Smooth muscle cell (in vitro differentiated cells): ENCODE measurements around the gene OR5J2. TPM values are rescaled to one million over a fixed set of nuclear protein-coding genes. Genes with fewer than 3 reads are reported as not detected.

Experiments
- DNase-seq: peaks from one replicate; lab custom pipeline; 2025; ENCODE audit not compliant: unreplicated experiment; lab: John Stamatoyannopoulos, UW
- H2AFZ ChIP-seq: fragments of 200-600 bp; sonication (generic); 2 replicates; pipeline ENCODE4 v1.6.0; 2016; ENCODE audit warnings: antibody characterized with exemption, low read depth, mild to moderate bottlenecking
- H3F3A ChIP-seq: fragments of 200-600 bp; sonication (generic); 2 replicates; pipeline ENCODE4 v1.6.0; 2017; ENCODE audit warnings: antibody characterized with exemption, low read depth
- H3K27ac ChIP-seq: fragments of 200-600 bp; sonication (generic); 2 replicates; pipeline ENCODE4 v1.5.1; 2016; ENCODE audit warnings: low read depth, mild to moderate bottlenecking
- H3K27me3 ChIP-seq: fragments of 200-600 bp; sonication (generic); 2 replicates; pipeline ENCODE4 v1.6.1; 2016; ENCODE audit warnings: low read depth, mild to moderate bottlenecking
- H3K36me3 ChIP-seq: fragments of 200-600 bp; sonication (generic); 2 replicates; pipeline ENCODE4 v1.5.1; 2016; ENCODE audit warnings: low read depth
- H3K4me1 ChIP-seq: fragments of 200-600 bp; sonication (generic); 2 replicates; pipeline ENCODE4 v1.5.1; 2016; ENCODE audit warnings: low read depth
- H3K4me2 ChIP-seq: fragments of 200-600 bp; sonication (generic); 2 replicates; pipeline ENCODE4 v1.6.0; 2016; ENCODE audit warnings: mild to moderate bottlenecking
- H3K4me3 ChIP-seq: fragments of 200-600 bp; sonication (generic); 2 replicates; pipeline ENCODE4 v1.5.1; 2016; ENCODE audit warnings: mild to moderate bottlenecking
- H3K79me2 ChIP-seq: fragments of 200-600 bp; sonication (generic); 2 replicates; pipeline ENCODE4 v1.6.0; 2016; ENCODE audit warnings: low read depth, mild to moderate bottlenecking
- H3K9ac ChIP-seq: fragments of 200-600 bp; sonication (generic); 2 replicates; pipeline ENCODE4 v1.6.0; 2016; ENCODE audit warnings: low read depth
- H3K9me3 ChIP-seq: fragments of 200-600 bp; sonication (generic); replicated peaks from 2 replicates; pipeline ENCODE4 v1.5.1; 2016; ENCODE audit warnings: low read depth
- H4K20me1 ChIP-seq: fragments of 200-600 bp; sonication (generic); 2 replicates; pipeline ENCODE4 v1.6.0; 2016; ENCODE audit warnings: low read depth
- WGBS: methylation state at CpG from one replicate; pipeline ENCODE4 v1.1.7; 2016; ENCODE audit warnings: low lambda C conversion rate; 5-methylcytosine and 5-hydroxymethylcytosine counted together
- polyA plus RNA-seq: library from polyadenylated mRNA; unstranded; fragments of >200 nt; fragmentation: Nextera tagmentation; extraction: Ambion mirVana; gene quantifications from 2 replicates; pipeline ENCODE4 v1.2.1, GENCODE V29; 2016
- total RNA-seq: library from RNA; depleted of rRNA; stranded (reverse); fragments of >200 nt; gene quantifications from 2 replicates; pipeline ENCODE4 v1.2.3, GENCODE V29; 2014
- TF ChIP-seq, protein P1 (sequence below): fragments of 200-600 bp; sonication (generic); IDR thresholded peaks from 2 replicates; pipeline ENCODE4 v1.5.1; 2017; ENCODE audit warnings: borderline replicate concordance, mild to moderate bottlenecking, antibody characterized with exemption; ENCODE audit not compliant: insufficient read depth, poor library complexity, severe bottlenecking

OR5J2 gene
- total and polyA plus RNA-seq, 2 experiments from 2014 or later: not detected

DNA sequence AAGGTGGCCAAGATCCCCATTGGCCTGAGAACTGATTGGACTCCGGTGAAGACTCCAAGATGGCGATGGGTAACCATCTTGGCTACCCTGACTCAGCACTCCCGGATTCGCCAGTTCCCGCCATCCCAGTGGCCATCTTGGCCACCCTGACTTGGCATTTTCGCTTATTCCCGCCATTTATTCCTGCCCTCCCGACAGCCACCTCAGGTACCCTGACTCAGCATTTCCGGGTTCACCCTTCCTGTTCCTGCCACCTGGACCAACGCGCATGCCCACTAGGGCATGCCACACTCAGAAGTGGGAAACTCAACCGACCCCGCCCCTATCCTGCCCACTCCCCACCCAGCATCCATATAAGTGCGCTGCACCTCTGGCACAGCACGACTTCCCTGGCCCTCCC is 24.1 kb upstream of the OR5J2 start:
- TF ChIP-seq, protein P1, sequence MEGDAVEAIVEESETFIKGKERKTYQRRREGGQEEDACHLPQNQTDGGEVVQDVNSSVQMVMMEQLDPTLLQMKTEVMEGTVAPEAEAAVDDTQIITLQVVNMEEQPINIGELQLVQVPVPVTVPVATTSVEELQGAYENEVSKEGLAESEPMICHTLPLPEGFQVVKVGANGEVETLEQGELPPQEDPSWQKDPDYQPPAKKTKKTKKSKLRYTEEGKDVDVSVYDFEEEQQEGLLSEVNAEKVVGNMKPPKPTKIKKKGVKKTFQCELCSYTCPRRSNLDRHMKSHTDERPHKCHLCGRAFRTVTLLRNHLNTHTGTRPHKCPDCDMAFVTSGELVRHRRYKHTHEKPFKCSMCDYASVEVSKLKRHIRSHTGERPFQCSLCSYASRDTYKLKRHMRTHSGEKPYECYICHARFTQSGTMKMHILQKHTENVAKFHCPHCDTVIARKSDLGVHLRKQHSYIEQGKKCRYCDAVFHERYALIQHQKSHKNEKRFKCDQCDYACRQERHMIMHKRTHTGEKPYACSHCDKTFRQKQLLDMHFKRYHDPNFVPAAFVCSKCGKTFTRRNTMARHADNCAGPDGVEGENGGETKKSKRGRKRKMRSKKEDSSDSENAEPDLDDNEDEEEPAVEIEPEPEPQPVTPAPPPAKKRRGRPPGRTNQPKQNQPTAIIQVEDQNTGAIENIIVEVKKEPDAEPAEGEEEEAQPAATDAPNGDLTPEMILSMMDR: no peak
- no peak for DNase-seq
- Histone ChIP-seq H3K4me1 (no peaks in the 10 kb centered on the region), H3K27me3 (no peaks in the 10 kb centered on the region), H3F3A (no peaks in the 10 kb centered on the region), H3K9ac (no peak overlapping the region), H3K79me2 (no peaks in the 10 kb centered on the region), H4K20me1 (no peaks in the 10 kb centered on the region), H3K36me3 (no peaks in the 10 kb centered on the region), H3K27ac (no peak overlapping the region), H2AFZ (no peak overlapping the region), H3K9me3 (no peaks in the 10 kb centered on the region), H3K4me3 (no peak overlapping the region), H3K4me2 (no peak overlapping the region)
- WGBS: 95% methylated on average over 15 of the region's 15 CpGs

DNA sequence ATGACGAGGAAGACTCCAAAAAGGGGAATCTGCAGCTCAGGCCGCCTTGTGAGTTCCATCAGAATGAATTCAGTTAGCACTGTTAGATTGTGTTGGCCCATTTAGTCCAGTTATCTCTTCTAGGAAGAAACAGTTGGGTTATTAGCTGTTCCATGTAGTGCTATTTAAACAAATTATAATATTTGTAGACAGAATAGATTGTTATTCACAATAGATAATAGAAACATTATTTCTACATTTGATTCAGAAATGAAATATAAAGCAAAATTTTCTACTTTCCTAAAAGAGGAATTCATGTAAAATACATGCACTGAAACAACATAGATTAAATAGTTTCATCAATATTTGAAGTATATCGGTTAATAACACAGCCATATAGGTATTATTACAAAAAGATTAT is 16.2 kb upstream of the OR5J2 start, which contains the start of gene OR8K5:
TSS of gene OR8K5 (minus strand) at position 101 of the 400 bp plus-strand sequence. CDS start at position 101, 0 bp downstream.
- Histone ChIP-seq H4K20me1 (no peaks in the 10 kb centered on the region), H3K36me3 (no peaks in the 10 kb centered on the region), H2AFZ (no peak within 1 kb of the TSS), H3K9ac (no peak within 1 kb of the TSS), H3K4me2 (no peak within 1 kb of the TSS), H3K27me3 (no peaks in the 10 kb centered on the region), H3K9me3 (no peaks in the 10 kb centered on the region), H3F3A (no peaks in the 10 kb centered on the region), H3K4me1 (no peaks in the 10 kb centered on the region), H3K79me2 (no peaks in the 10 kb centered on the region), H3K4me3 (no peak within 1 kb of the TSS), H3K27ac (no peak within 1 kb of the TSS)
- 89% methylated on average over 3 of the region's 3 CpGs for WGBS
- no peak for DNase-seq
- TF ChIP-seq, protein P1: no peak

DNA sequence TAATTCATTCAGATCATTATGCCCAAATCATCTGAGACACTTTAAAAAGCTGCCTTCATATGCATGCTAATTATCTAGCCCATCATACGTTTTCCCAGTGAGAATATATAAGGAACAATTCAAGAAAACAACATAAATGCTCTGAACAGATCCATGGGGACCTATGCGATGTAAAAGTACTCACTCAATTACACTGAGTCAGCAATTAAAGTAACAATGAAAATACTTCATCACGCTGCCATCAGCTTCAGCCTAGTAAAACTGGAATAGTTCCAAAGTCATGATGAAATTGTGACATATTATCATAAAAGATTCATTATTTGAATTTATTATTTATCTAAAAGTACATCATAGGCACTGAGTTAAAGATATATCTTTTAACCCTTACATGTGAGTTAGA is 12.6 kb upstream of the OR5J2 start:
- Histone ChIP-seq H3K9me3 (no peaks in the 10 kb centered on the region), H3K27ac (no peak overlapping the region), H3K27me3 (no peaks in the 10 kb centered on the region), H3K9ac (no peak overlapping the region), H3K4me3 (no peak overlapping the region), H3K4me1 (no peaks in the 10 kb centered on the region), H3K4me2 (no peak overlapping the region), H3F3A (no peaks in the 10 kb centered on the region), H2AFZ (no peak overlapping the region), H4K20me1 (no peaks in the 10 kb centered on the region), H3K36me3 (no peaks in the 10 kb centered on the region), H3K79me2 (no peaks in the 10 kb centered on the region)
- DNase-seq: no peak
- 77% methylated on average over 3 of the region's 3 CpGs for WGBS
- TF ChIP-seq, protein P1: no peak

DNA sequence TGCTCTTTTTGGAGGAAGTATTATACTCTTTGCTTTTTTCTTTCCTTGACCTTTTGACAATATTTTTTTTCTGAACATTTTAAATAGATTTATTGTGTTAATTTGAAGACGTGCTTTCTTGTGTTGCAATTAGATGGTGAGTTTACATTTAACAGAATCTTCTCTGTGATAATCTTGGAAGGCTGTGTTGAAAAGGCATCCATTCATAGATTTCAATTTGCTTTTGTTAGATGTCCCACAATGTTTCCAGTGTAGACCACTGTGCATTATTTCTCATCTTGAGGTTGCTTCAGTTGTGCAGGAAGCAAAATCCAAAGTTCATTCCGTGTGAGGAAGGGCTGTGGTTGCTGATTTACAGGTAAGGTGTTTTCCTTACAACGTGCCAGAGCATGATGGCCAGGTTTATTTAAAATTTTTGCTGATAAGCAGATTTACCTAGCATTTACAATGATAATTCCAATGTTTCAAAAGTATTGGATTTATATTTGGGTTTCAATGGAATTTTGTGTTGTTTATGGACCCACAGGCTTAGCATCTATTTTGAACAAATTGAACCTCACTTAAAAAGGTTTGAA is 4.1 kb upstream of the OR5J2 start:
- Histone ChIP-seq H3K79me2 (no peaks in the 10 kb centered on the region), H3K9me3 (no peaks in the 10 kb centered on the region), H3K4me3 (no peak overlapping the region), H3K27ac (no peak overlapping the region), H3F3A (no peaks in the 10 kb centered on the region), H3K4me1 (no peaks in the 10 kb centered on the region), H3K9ac (no peak overlapping the region), H4K20me1 (no peaks in the 10 kb centered on the region), H3K27me3 (no peaks in the 10 kb centered on the region), H2AFZ (no peak overlapping the region), H3K4me2 (no peak overlapping the region), H3K36me3 (no peaks in the 10 kb centered on the region)
- TF ChIP-seq, protein P1: no peak
- no peak for DNase-seq
- WGBS: 88% methylated on average over 3 of the region's 3 CpGs
